Measurements from ENCODE around the gene SMYD3.

SMYD3 gene

GRCh38 chr1:246513619-246514343 lies 6.7 kb upstream of the SMYD3 start:
- DNase-seq, result no peak

- DNase-seq, result no peak
Observed at GRCh38 chr1:246513041-246513440, 6.0 kb upstream of the SMYD3 start.

- DNase-seq, result no peak
Observed at GRCh38 chr1:246512635-246513034, 5.6 kb upstream of the SMYD3 start.

- DNase-seq, result no peak
Observed at GRCh38 chr1:246512230-246512629, 5.2 kb upstream of the SMYD3 start.

GRCh38 chr1:246511203-246511602 lies 4.1 kb upstream of the SMYD3 start:
- no peak for DNase-seq

GRCh38 chr1:246510147-246511030 lies 3.3 kb upstream of the SMYD3 start:
- DNase-seq, result no peak

GRCh38 chr1:246508897-246509688 lies 2.0 kb upstream of the SMYD3 start:
- no peak for DNase-seq

- no peak for DNase-seq
Observed at GRCh38 chr1:246506367-246506673, 759 bp downstream of the SMYD3 start.

GRCh38 chr1:246503341-246503740 lies 3.7 kb downstream of the SMYD3 start:
- DNase-seq, result no peak

- DNase-seq, result peak in 1 of 2 experiments; percentile 6
Observed at GRCh38 chr1:246497331-246497915, 9.7 kb downstream of the SMYD3 start.

GRCh38 chr1:246492611-246493245 lies 14.4 kb downstream of the SMYD3 start:
- peak in 1 of 2 experiments; percentile 5 for DNase-seq

- no peak for DNase-seq
Observed at GRCh38 chr1:246491551-246492053, 15.5 kb downstream of the SMYD3 start.

- no peak for DNase-seq
Observed at GRCh38 chr1:246488674-246489073, 18.4 kb downstream of the SMYD3 start.

GRCh38 chr1:246483569-246483933 lies 23.5 kb downstream of the SMYD3 start:
- no peak for DNase-seq

GRCh38 chr1:246482805-246483568 lies 24.1 kb downstream of the SMYD3 start:
- DNase-seq, result no peak

- DNase-seq, result no peak
Observed at GRCh38 chr1:246479061-246479460, 28.0 kb downstream of the SMYD3 start.

- no peak for DNase-seq
Observed at GRCh38 chr1:246477634-246478033, 29.4 kb downstream of the SMYD3 start.

GRCh38 chr1:246476771-246477170 lies 30.3 kb downstream of the SMYD3 start:
- DNase-seq, result no peak

- no peak for DNase-seq
Observed at GRCh38 chr1:246471688-246472087, 35.4 kb downstream of the SMYD3 start.

GRCh38 chr1:246470585-246470984 lies 36.5 kb downstream of the SMYD3 start:
- DNase-seq, result no peak

GRCh38 chr1:246462986-246463385 lies 44.1 kb downstream of the SMYD3 start:
- no peak for DNase-seq

GRCh38 chr1:246460406-246460805 lies 46.7 kb downstream of the SMYD3 start:
- DNase-seq, result no peak

Data from NCI-H187 (cell line).